PC-3 (cell line): ENCODE data around the gene ARHGEF11. TPM values are rescaled to one million over a fixed set of nuclear protein-coding genes. Genes with fewer than 3 reads are reported as not detected.

Source experiments
- ATAC-seq: fragments of 200-7000 bp; cut with Tn5 transposase; 2 replicates; pipeline ENCODE4 v1.9.1; 2020; ENCODE audit warnings: mild to moderate bottlenecking, moderate library complexity
- BruUV-seq: library from RNA; stranded (reverse); fragments of 400-500 nt; replicated peaks from 2 replicates; lab custom pipeline; 2021; lab: Mats Ljungman, UMichigan
- CTCF ChIA-PET: fragments of 300-600 bp; sonication (Branson Sonifier 250); formaldehyde crosslinking; loops from one replicate; lab custom pipeline; 2022; ENCODE audit warnings: antibody characterized with exemption; lab: Charles Lee
- POLR2A ChIA-PET: fragments of 300-600 bp; sonication (Branson Sonifier 250); formaldehyde crosslinking; loops from one replicate; lab custom pipeline; 2022; ENCODE audit warnings: antibody characterized with exemption; ENCODE audit not compliant: unreplicated experiment; lab: Charles Lee
- DNase-seq: peaks from one replicate; pipeline ENCODE4 v3.0.0-alpha.2; 2015
- H2AFZ ChIP-seq: fragments of 300-600 bp; sonication (generic); 2 replicates; pipeline ENCODE4 v1.6.0; 2016; ENCODE audit warnings: antibody characterized with exemption, low read length
- H3F3A ChIP-seq: fragments of 300-600 bp; sonication (generic); one replicate; pipeline ENCODE4 v1.6.0; 2017; ENCODE audit warnings: antibody characterized with exemption, low read length, control low read depth, mild to moderate bottlenecking; ENCODE audit not compliant: unreplicated experiment
- H3K27ac ChIP-seq: fragments of 300-600 bp; sonication (generic); 2 replicates; pipeline ENCODE4 v1.5.1; 2016; ENCODE audit warnings: mild to moderate bottlenecking, low read length
- H3K27me3 ChIP-seq: fragments of 300-600 bp; sonication (generic); 2 replicates; pipeline ENCODE4 v1.6.1; 2016; ENCODE audit warnings: low read length, mixed read lengths
- H3K36me3 ChIP-seq: fragments of 300-600 bp; sonication (generic); 2 replicates; pipeline ENCODE4 v1.6.1; 2016; ENCODE audit warnings: low read depth, mixed run types, low read length, mixed read lengths
- H3K4me1 ChIP-seq: fragments of 300-600 bp; sonication (generic); 2 replicates; pipeline ENCODE4 v1.5.1; 2016; ENCODE audit warnings: low read length; ENCODE audit not compliant: insufficient read depth
- H3K4me2 ChIP-seq: fragments of 300-600 bp; sonication (generic); 2 replicates; pipeline ENCODE4 v1.6.0; 2016; ENCODE audit warnings: low read length
- H3K4me3 ChIP-seq: fragments of 300-600 bp; sonication (generic); 2 replicates; pipeline ENCODE4 v1.5.1; 2016; ENCODE audit warnings: mild to moderate bottlenecking, low read length, mixed read lengths
- H3K79me2 ChIP-seq: fragments of 300-600 bp; sonication (generic); 2 replicates; pipeline ENCODE4 v1.6.1; 2017; ENCODE audit warnings: low read length, mixed read lengths
- H3K9ac ChIP-seq: fragments of 300-600 bp; sonication (generic); 2 replicates; pipeline ENCODE4 v1.6.0; 2016; ENCODE audit warnings: mild to moderate bottlenecking, low read length
- H3K9me2 ChIP-seq: fragments of 300-600 bp; sonication (generic); replicated peaks from 2 replicates; pipeline ENCODE4 v1.6.1; 2016; ENCODE audit warnings: mixed run types, low read length, mixed read lengths
- H3K9me3 ChIP-seq: fragments of 300-600 bp; sonication (generic); 2 replicates; pipeline ENCODE4 v1.6.1; 2016; ENCODE audit warnings: low read length, mixed read lengths
- H4K20me1 ChIP-seq: fragments of 300-600 bp; sonication (generic); 2 replicates; pipeline ENCODE4 v1.6.1; 2016; ENCODE audit warnings: low read length, mixed read lengths
- CTCF ChIP-seq: fragments of 300-600 bp; sonication (generic); conservative IDR thresholded peaks from 2 replicates; pipeline ENCODE4 v1.5.1; 2017; ENCODE audit warnings: antibody characterized with exemption, low read depth, mild to moderate bottlenecking, low read length
- EZH2 ChIP-seq: fragments of 300-600 bp; sonication (generic); IDR thresholded peaks from one replicate; pipeline ENCODE4 v1.6.1; 2017; ENCODE audit warnings: antibody characterized with exemption, mild to moderate bottlenecking, low read length; ENCODE audit not compliant: unreplicated experiment
- EZH2phosphoT487 ChIP-seq: fragments of 300-600 bp; sonication (generic); IDR thresholded peaks from 2 replicates; pipeline ENCODE4 v1.6.1; 2018; ENCODE audit warnings: mild to moderate bottlenecking, antibody characterized with exemption, low read length, borderline replicate concordance
- intact Hi-C: fragments of 100-400 bp; cut with micrococcal nuclease; formaldehyde crosslinking; loops from 2 replicates; pipeline ENCODE4 v1.9.0; 2023
- microRNA-seq: library from miRNA; unstranded; fragments of <30 nt; microRNA quantifications from one replicate; pipeline ENCODE4 v1.1.0, GENCODE V29; 2020; ENCODE audit not compliant: unreplicated experiment
- total RNA-seq: library from RNA; depleted of rRNA; stranded (reverse); fragments of >200 nt; gene quantifications from 2 replicates; pipeline ENCODE4 v1.2.3, GENCODE V29; 2014; rRNA removed

Gene ARHGEF11
- total RNA-seq, 1 experiment from 2014 or later: 31.1 TPM

DNA sequence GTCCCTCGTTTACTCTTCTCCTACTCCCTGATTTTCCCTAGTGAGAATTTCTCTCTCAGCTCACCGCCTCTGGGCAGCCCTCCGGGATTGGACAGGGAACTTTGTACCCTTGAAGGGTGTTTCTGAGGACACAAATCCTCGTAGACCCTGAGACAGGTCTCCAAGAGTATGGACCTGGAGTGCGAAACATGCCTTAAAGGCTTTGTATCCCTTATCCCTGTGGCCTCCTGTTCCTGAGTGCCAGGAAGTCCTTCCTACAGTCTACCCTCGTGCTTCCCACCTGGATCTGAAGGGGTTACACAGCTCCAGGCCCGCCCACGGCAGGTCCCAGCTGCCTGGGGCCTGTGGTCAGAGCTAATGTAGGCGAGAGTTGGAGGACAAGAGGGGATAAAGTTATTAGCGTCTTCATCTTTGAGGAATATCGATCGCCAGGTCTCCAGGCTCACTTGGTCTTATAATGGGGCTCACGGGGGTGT is 159.6 kb downstream of the ARHGEF11 start:
- Histone ChIP-seq H3K9me3 (no peaks in the 10 kb centered on the region), H3K4me2 (no peak overlapping the region), H3K9me2 (no peaks in the 10 kb centered on the region), H3K36me3 (no peaks in the 10 kb centered on the region), H3K4me1 (no peaks in the 10 kb centered on the region), H3K27me3 (no peaks in the 10 kb centered on the region), H3K27ac (no peak overlapping the region), H3K79me2 (no peaks in the 10 kb centered on the region), H2AFZ (no peak overlapping the region), H4K20me1 (no peaks in the 10 kb centered on the region), H3K9ac (no peak overlapping the region), H3F3A (no peaks in the 10 kb centered on the region), H3K4me3 (no peak overlapping the region)
- intact Hi-C loops: no loop called here
- ChIA-PET CTCF (interaction anchor here (0.6 to 0.8 kb wide), 2 partner anchors 38 to 205 kb away, joined by 3 read pairs; no protein-coding TSS in a partner anchor), POLR2A (no interaction called here)
- no TSS peak for BruUV-seq
- no peak for ATAC-seq
- no peak for TF ChIP-seq EZH2
- no peak for TF ChIP-seq EZH2phosphoT487
- DNase-seq: no peak

GRCh38 chr1:156885314-156885713 is 160.2 kb downstream of the ARHGEF11 start:
- Histone ChIP-seq H3K27ac (no peak overlapping the region), H3K9me3 (no peaks in the 10 kb centered on the region), H3K36me3 (no peaks in the 10 kb centered on the region), H3K4me1 (no peaks in the 10 kb centered on the region), H3K9me2 (no peaks in the 10 kb centered on the region), H3K4me2 (no peak overlapping the region), H4K20me1 (no peaks in the 10 kb centered on the region), H3F3A (no peaks in the 10 kb centered on the region), H3K9ac (no peak overlapping the region), H3K27me3 (no peaks in the 10 kb centered on the region), H3K79me2 (no peaks in the 10 kb centered on the region), H3K4me3 (no peak overlapping the region), H2AFZ (no peak overlapping the region)
- intact Hi-C loops: no loop called here
- POLR2A ChIA-PET: no interaction called here
- ATAC-seq (no peak), DNase-seq (no peak)
- BruUV-seq: no TSS peak
- CTCF ChIA-PET: interaction anchor here (0.6 to 0.8 kb wide), 3 partner anchors 37 to 204 kb away, joined by 3 to 4 read pairs (median 3); partner anchors contain the start of gene CRABP2
- TF ChIP-seq EZH2 (no peak), CTCF (no peak), EZH2phosphoT487 (no peak)

Small RNA genes within 50 kb of the gene (microRNA-seq; reads per million reads assigned to microRNA genes)
- not detected for gene MIR765

Other genes starting within 250 kb of the ARHGEF11 start
- 6.9 and 7.8 TPM in 2 replicates for gene SH2D2A, start 228.9 kb downstream of the ARHGEF11 start, total RNA-seq
- not detected in 2 replicates for gene INSRR, start 186.6 kb downstream of the ARHGEF11 start, total RNA-seq
- gene NTRK1, start 184.9 kb downstream of the ARHGEF11 start, total RNA-seq: 0.15 and 0.40 TPM in 2 replicates
- 10.3 and 11.9 TPM in 2 replicates for gene PEAR1, start 152.0 kb downstream of the ARHGEF11 start, total RNA-seq
- gene LRRC71, start 125.1 kb downstream of the ARHGEF11 start, total RNA-seq: 0.11 TPM in 1 of 2 replicates, not detected in the other
- not detected in 2 replicates for gene ETV3L, start 54.1 kb upstream of the ARHGEF11 start, total RNA-seq
- gene ETV3, start 92.7 kb upstream of the ARHGEF11 start, total RNA-seq: 10.1 and 12.2 TPM in 2 replicates